Muscle of arm (tissue), 12 donors: Measurements from ENCODE around the gene SLC4A11. TPM values are rescaled to one million over a fixed set of nuclear protein-coding genes. Genes with fewer than 3 reads are reported as not detected.

Experiments
- polyA plus RNA-seq, 12 donors: library from polyadenylated mRNA; unstranded; fragments of 120-200 nt; gene quantifications; one replicate each; pipeline ENCODE4 v1.2.1, GENCODE V29; 2013; ENCODE audit not compliant: insufficient read length in 12 of 12

Gene SLC4A11
- polyA plus RNA-seq, 12 donors: 0.53 to 1.9 (median 0.95) TPM; not detected in 2

Other genes with a start within 250 kb of the SLC4A11 start
- gene GNRH2, start 195.6 kb downstream of the SLC4A11 start, polyA plus RNA-seq: 1 to 10 TPM in 1 of 12 donors, under 1 TPM in 4, not detected in 7; 0.20 to 1.1 (median 0.35) TPM
- gene MRPS26, start 193.1 kb downstream of the SLC4A11 start, polyA plus RNA-seq: 10 to 100 TPM in 11 of 12 donors, not detected in 1; 23.0 to 38.0 (median 28.4) TPM
- gene OXT, start 167.6 kb downstream of the SLC4A11 start, polyA plus RNA-seq: 1 to 10 TPM in 1 of 12 donors, under 1 TPM in 7, not detected in 4; 0.25 to 1.0 (median 0.44) TPM
- under 1 TPM in 1 of 12 donors, not detected in 11; 0.24 TPM for gene AVP, start 154.5 kb downstream of the SLC4A11 start, polyA plus RNA-seq
- 10 to 100 TPM in 8 of 12 donors, 1 to 10 TPM in 3, not detected in 1; 7.2 to 12.8 (median 11.3) TPM for gene FASTKD5, start 79.3 kb downstream of the SLC4A11 start, polyA plus RNA-seq
- 10 to 100 TPM in 1 of 12 donors, 1 to 10 TPM in 10, not detected in 1; 6.2 to 12.3 (median 7.3) TPM for gene UBOX5, start 79.3 kb downstream of the SLC4A11 start, polyA plus RNA-seq
- 1 to 10 TPM in 11 of 12 donors, not detected in 1; 2.5 to 7.2 (median 3.0) TPM for gene LZTS3, start 65.6 kb downstream of the SLC4A11 start, polyA plus RNA-seq
- gene DDRGK1, start 34.5 kb downstream of the SLC4A11 start, polyA plus RNA-seq: 10 to 100 TPM in 11 of 12 donors, not detected in 1; 20.3 to 39.3 (median 26.8) TPM
- gene ITPA, start 29.7 kb downstream of the SLC4A11 start, polyA plus RNA-seq: 10 to 100 TPM in 11 of 12 donors, not detected in 1; 29.2 to 45.7 (median 37.5) TPM
- gene DNAAF9, start 168.5 kb upstream of the SLC4A11 start, polyA plus RNA-seq: 10 to 100 TPM in 11 of 12 donors, not detected in 1; 12.6 to 20.6 (median 15.4) TPM
- gene ATRN, start 231.8 kb upstream of the SLC4A11 start, polyA plus RNA-seq: 10 to 100 TPM in 11 of 12 donors, not detected in 1; 22.6 to 30.1 (median 26.0) TPM